ENCODE measurements around the gene ABCC11.
"Not testable (repeated sequence)": the region's sequence is repeated elsewhere in the genome, so short reads cannot be mapped to it uniquely, and the experiment has no call there.

The ABCC11 gene

GRCh38 chr16:48250520-48251278 is 3.4 kb upstream of the ABCC11 start:
- Histone ChIP-seq H3K4me1 (ENCODE audit: control insufficient read depth, insufficient read depth, low read length) (peaks cover 10% of the 10 kb centered on the region), H3K9ac (ENCODE audit: low read length in 2 of 2) (no peak overlapping the region), H3K27me3 (ENCODE audit: control insufficient read depth in 1 of 2, insufficient read depth in 2 of 2, low read length in 2 of 2) (no peaks in the 10 kb centered on the region), H3K36me3 (ENCODE audit: control insufficient read depth in 2 of 2, insufficient read depth in 2 of 2, low read length in 2 of 2) (peaks cover 3 to 13% of the 10 kb centered on the region in 2 donors), H3K27ac (ENCODE audit: low read length) (no peak overlapping the region), H3K9me3 (ENCODE audit: control insufficient read depth in 2 of 2, low read length in 2 of 2) (no peaks in the 10 kb centered on the region), H3K4me3 (ENCODE audit: low read length in 2 of 2) (no peak overlapping the region)

GRCh38 chr16:48246066-48246465 is 1.3 kb downstream of the ABCC11 start:
- H3K4me3 ChIP-seq (ENCODE audit: low read length in 2 of 2): peak overlapping the region; percentile 44 to 96
- H3K9ac ChIP-seq (ENCODE audit: low read length in 2 of 2): peak overlapping the region in 1 of 2 donors; percentile 97

GRCh38 chr16:48244863-48245195 is 2.5 kb downstream of the ABCC11 start:
- peaks cover 20% of the 10 kb centered on the region for H3K4me1 ChIP-seq (ENCODE audit: control insufficient read depth, insufficient read depth, low read length)
- H3K4me3 ChIP-seq (ENCODE audit: low read length in 2 of 2): peak overlapping the region; percentile 89 to 96
- peak overlapping the region; percentile 96 to 97 for H3K9ac ChIP-seq (ENCODE audit: low read length in 2 of 2)
- H3K27ac ChIP-seq (ENCODE audit: low read length): peak overlapping the region; percentile 75
- H3K36me3 ChIP-seq (ENCODE audit: control insufficient read depth in 2 of 2, insufficient read depth in 2 of 2, low read length in 2 of 2): no peaks in the 10 kb centered on the region
- no peaks in the 10 kb centered on the region for H3K9me3 ChIP-seq (ENCODE audit: control insufficient read depth in 2 of 2, low read length in 2 of 2)
- no peaks in the 10 kb centered on the region for H3K27me3 ChIP-seq (ENCODE audit: control insufficient read depth in 1 of 2, insufficient read depth in 2 of 2, low read length in 2 of 2)

More at GRCh38 chr16:48246066-48246465, 1.3 kb downstream of the ABCC11 start:
- Histone ChIP-seq H3K9me3 (ENCODE audit: control insufficient read depth in 2 of 2, low read length in 2 of 2) (no peaks in the 10 kb centered on the region), H3K36me3 (ENCODE audit: control insufficient read depth in 2 of 2, insufficient read depth in 2 of 2, low read length in 2 of 2) (no peaks in the 10 kb centered on the region), H3K4me1 (ENCODE audit: control insufficient read depth, insufficient read depth, low read length) (peaks cover 20% of the 10 kb centered on the region), H3K27me3 (ENCODE audit: control insufficient read depth in 1 of 2, insufficient read depth in 2 of 2, low read length in 2 of 2) (no peaks in the 10 kb centered on the region), H3K27ac (ENCODE audit: low read length) (no peak overlapping the region)

GRCh38 chr16:48244080-48244862 is 3.1 kb downstream of the ABCC11 start, which contains the start of gene LONP2:
Gene LONP2, plus strand, starts transcription at chr16:48244300. Its CDS starts 89 bp downstream, at chr16:48244389.
- H3K4me1 ChIP-seq (ENCODE audit: control insufficient read depth, insufficient read depth, low read length): peaks cover 20% of the 10 kb centered on the region
- no peaks in the 10 kb centered on the region for H3K9me3 ChIP-seq (ENCODE audit: control insufficient read depth in 2 of 2, low read length in 2 of 2)
- peak within 1 kb of the TSS; percentile 75 for H3K27ac ChIP-seq (ENCODE audit: low read length)
- H3K4me3 ChIP-seq (ENCODE audit: low read length in 2 of 2): peak within 1 kb of the TSS; percentile 89 to 96
- no peaks in the 10 kb centered on the region for H3K27me3 ChIP-seq (ENCODE audit: control insufficient read depth in 1 of 2, insufficient read depth in 2 of 2, low read length in 2 of 2)
- peak within 1 kb of the TSS; percentile 96 to 97 for H3K9ac ChIP-seq (ENCODE audit: low read length in 2 of 2)
- H3K36me3 ChIP-seq (ENCODE audit: control insufficient read depth in 2 of 2, insufficient read depth in 2 of 2, low read length in 2 of 2): no peaks in the 10 kb centered on the region

GRCh38 chr16:48240147-48240546 is 7.2 kb downstream of the ABCC11 start:
- H3K4me1 ChIP-seq (ENCODE audit: control insufficient read depth, insufficient read depth, low read length); H3K9me3 ChIP-seq (ENCODE audit: control insufficient read depth in 2 of 2, low read length in 2 of 2); H3K36me3 ChIP-seq (ENCODE audit: control insufficient read depth in 2 of 2, insufficient read depth in 2 of 2, low read length in 2 of 2); H3K27me3 ChIP-seq (ENCODE audit: control insufficient read depth in 1 of 2, insufficient read depth in 2 of 2, low read length in 2 of 2); H3K9ac ChIP-seq (ENCODE audit: low read length in 2 of 2); H3K27ac ChIP-seq (ENCODE audit: low read length); H3K4me3 ChIP-seq (ENCODE audit: low read length in 2 of 2): not testable (repeated sequence)

GRCh38 chr16:48236286-48236685 is 11.1 kb downstream of the ABCC11 start:
- Histone ChIP-seq H3K36me3 (ENCODE audit: control insufficient read depth in 2 of 2, insufficient read depth in 2 of 2, low read length in 2 of 2) (no peaks in the 10 kb centered on the region), H3K9me3 (ENCODE audit: control insufficient read depth in 2 of 2, low read length in 2 of 2) (no peaks in the 10 kb centered on the region), H3K27me3 (ENCODE audit: control insufficient read depth in 1 of 2, insufficient read depth in 2 of 2, low read length in 2 of 2) (no peaks in the 10 kb centered on the region), H3K9ac (ENCODE audit: low read length in 2 of 2) (no peak overlapping the region), H3K4me1 (ENCODE audit: control insufficient read depth, insufficient read depth, low read length) (no peaks in the 10 kb centered on the region), H3K4me3 (ENCODE audit: low read length in 2 of 2) (no peak overlapping the region), H3K27ac (ENCODE audit: low read length) (no peak overlapping the region)

- Histone ChIP-seq H3K27me3 (ENCODE audit: control insufficient read depth in 1 of 2, insufficient read depth in 2 of 2, low read length in 2 of 2) (no peaks in the 10 kb centered on the region), H3K36me3 (ENCODE audit: control insufficient read depth in 2 of 2, insufficient read depth in 2 of 2, low read length in 2 of 2) (no peaks in the 10 kb centered on the region), H3K27ac (ENCODE audit: low read length) (no peak overlapping the region), H3K9ac (ENCODE audit: low read length in 2 of 2) (no peak overlapping the region), H3K4me3 (ENCODE audit: low read length in 2 of 2) (no peak overlapping the region), H3K4me1 (ENCODE audit: control insufficient read depth, insufficient read depth, low read length) (no peaks in the 10 kb centered on the region), H3K9me3 (ENCODE audit: control insufficient read depth in 2 of 2, low read length in 2 of 2) (no peaks in the 10 kb centered on the region)
These were observed 11.7 kb downstream of the ABCC11 start for GRCh38 chr16:48235556-48236136.

- no peak overlapping the region for H3K27ac ChIP-seq (ENCODE audit: low read length)
- H3K36me3 ChIP-seq (ENCODE audit: control insufficient read depth in 2 of 2, insufficient read depth in 2 of 2, low read length in 2 of 2): no peaks in the 10 kb centered on the region
- H3K9me3 ChIP-seq (ENCODE audit: control insufficient read depth in 2 of 2, low read length in 2 of 2): no peaks in the 10 kb centered on the region
- H3K9ac ChIP-seq (ENCODE audit: low read length in 2 of 2): no peak overlapping the region
- H3K4me1 ChIP-seq (ENCODE audit: control insufficient read depth, insufficient read depth, low read length): no peaks in the 10 kb centered on the region
- H3K4me3 ChIP-seq (ENCODE audit: low read length in 2 of 2): no peak overlapping the region
- H3K27me3 ChIP-seq (ENCODE audit: control insufficient read depth in 1 of 2, insufficient read depth in 2 of 2, low read length in 2 of 2): no peaks in the 10 kb centered on the region
These were observed 12.2 kb downstream of the ABCC11 start for GRCh38 chr16:48235058-48235555.

GRCh38 chr16:48234630-48235029 is 12.7 kb downstream of the ABCC11 start:
- Histone ChIP-seq H3K4me1 (ENCODE audit: control insufficient read depth, insufficient read depth, low read length) (no peaks in the 10 kb centered on the region), H3K27ac (ENCODE audit: low read length) (no peak overlapping the region), H3K4me3 (ENCODE audit: low read length in 2 of 2) (no peak overlapping the region), H3K27me3 (ENCODE audit: control insufficient read depth in 1 of 2, insufficient read depth in 2 of 2, low read length in 2 of 2) (peaks cover 0 to 3% of the 10 kb centered on the region in 2 donors), H3K36me3 (ENCODE audit: control insufficient read depth in 2 of 2, insufficient read depth in 2 of 2, low read length in 2 of 2) (no peaks in the 10 kb centered on the region), H3K9me3 (ENCODE audit: control insufficient read depth in 2 of 2, low read length in 2 of 2) (no peaks in the 10 kb centered on the region), H3K9ac (ENCODE audit: low read length in 2 of 2) (no peak overlapping the region)

- Histone ChIP-seq H3K4me1 (ENCODE audit: control insufficient read depth, insufficient read depth, low read length) (no peaks in the 10 kb centered on the region), H3K36me3 (ENCODE audit: control insufficient read depth in 2 of 2, insufficient read depth in 2 of 2, low read length in 2 of 2) (no peaks in the 10 kb centered on the region), H3K27me3 (ENCODE audit: control insufficient read depth in 1 of 2, insufficient read depth in 2 of 2, low read length in 2 of 2) (peaks cover 0 to 3% of the 10 kb centered on the region in 2 donors), H3K9me3 (ENCODE audit: control insufficient read depth in 2 of 2, low read length in 2 of 2) (no peaks in the 10 kb centered on the region), H3K9ac (ENCODE audit: low read length in 2 of 2) (no peak overlapping the region), H3K4me3 (ENCODE audit: low read length in 2 of 2) (no peak overlapping the region), H3K27ac (ENCODE audit: low read length) (no peak overlapping the region)
These were observed 14.8 kb downstream of the ABCC11 start for GRCh38 chr16:48232493-48233040.

Measured in stomach smooth muscle (tissue), 2 donors.